Stimulated activated effector memory CD8-positive, alpha-beta T cell treated with anti-CD3 and anti-CD28 coated beads, Interleukin-12 subunit alpha, Interleukin-12 subunit beta, amount 100 ng/mL, for 72 hours (primary cell): ENCODE data around the gene CATSPER3.

Experiments
- ATAC-seq: fragments of 150-1000 bp; cut with Tn5 transposase; 2 replicates; pipeline ENCODE4 v1.10.0; 2021
- DNase-seq, 2 donors: peaks; one replicate each; pipeline ENCODE4 v3.0.0; 2021 to 2022; ENCODE audit warnings: low spot score in 2 of 2
- H3K27ac Mint-ChIP-seq: one replicate; pipeline ENCODE4 v1.8.0; 2022; ENCODE audit warnings: mild to moderate bottlenecking, mixed read lengths
- H3K36me3 Mint-ChIP-seq: one replicate; pipeline ENCODE4 v1.8.0; 2022; ENCODE audit warnings: mild to moderate bottlenecking, mixed read lengths
- H3K4me1 Mint-ChIP-seq: one replicate; pipeline ENCODE4 v1.8.0; 2022; ENCODE audit warnings: mixed read lengths
- H3K4me3 Mint-ChIP-seq: one replicate; pipeline ENCODE4 v1.8.0; 2022; ENCODE audit warnings: mild to moderate bottlenecking, mixed read lengths
- H3K9me3 Mint-ChIP-seq: one replicate; pipeline ENCODE4 v1.8.0; 2022; ENCODE audit warnings: mixed read lengths

Gene CATSPER3

DNA sequence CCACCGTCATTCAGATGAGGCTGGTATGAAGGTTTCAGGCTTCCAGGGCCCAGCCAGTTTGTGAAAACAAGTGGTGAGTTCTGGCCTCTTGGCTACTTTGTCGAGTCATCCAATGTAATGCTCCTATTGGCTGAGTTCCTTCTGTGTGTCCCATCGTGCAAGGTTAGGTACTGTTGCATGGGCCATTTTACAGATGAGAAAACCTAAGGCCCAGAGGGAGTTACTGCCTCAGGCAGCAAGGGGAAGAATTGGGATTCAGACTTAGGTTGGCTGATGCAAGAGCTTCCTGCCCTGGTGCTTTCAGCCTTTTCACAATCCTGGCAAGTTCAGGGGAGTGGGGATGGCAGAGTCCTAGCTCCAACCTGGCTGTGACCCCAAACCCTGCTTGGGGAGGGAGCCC, 83.7 kb downstream of the CATSPER3 start:
- H3K4me1 Mint-ChIP-seq = no peaks in the 10 kb centered on the region
- no peak overlapping the region for H3K27ac Mint-ChIP-seq
- DNase-seq (no peak), ATAC-seq (no peak)
- no peak overlapping the region for H3K4me3 Mint-ChIP-seq
- H3K36me3 Mint-ChIP-seq = no peaks in the 10 kb centered on the region
- no peaks in the 10 kb centered on the region for H3K9me3 Mint-ChIP-seq

DNA sequence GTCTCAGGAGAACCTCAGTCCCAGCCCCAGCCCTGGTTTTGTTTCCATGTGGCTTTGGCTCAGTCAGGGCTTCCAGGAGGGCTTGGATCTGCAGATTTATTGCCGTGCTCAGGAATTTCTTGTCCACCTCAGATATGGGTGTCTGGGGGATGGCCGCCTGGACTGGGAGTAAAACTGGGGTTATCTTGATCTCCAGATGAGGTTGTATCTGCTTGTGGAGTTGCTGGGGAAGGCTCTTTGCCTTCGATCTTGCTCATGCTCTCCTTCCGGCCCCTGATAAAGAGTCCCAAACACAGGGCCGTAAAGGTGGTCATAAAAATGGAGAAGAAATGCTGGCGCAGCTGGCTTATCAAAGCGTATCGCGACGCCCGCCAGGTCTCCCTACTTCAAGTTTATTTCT, 84.2 kb downstream of the CATSPER3 start:
- no peaks in the 10 kb centered on the region for H3K4me1 Mint-ChIP-seq
- ATAC-seq = no peak
- no peak for DNase-seq
- H3K36me3 Mint-ChIP-seq = no peaks in the 10 kb centered on the region
- no peaks in the 10 kb centered on the region for H3K9me3 Mint-ChIP-seq
- H3K4me3 Mint-ChIP-seq = no peak overlapping the region
- H3K27ac Mint-ChIP-seq = no peak overlapping the region

DNA sequence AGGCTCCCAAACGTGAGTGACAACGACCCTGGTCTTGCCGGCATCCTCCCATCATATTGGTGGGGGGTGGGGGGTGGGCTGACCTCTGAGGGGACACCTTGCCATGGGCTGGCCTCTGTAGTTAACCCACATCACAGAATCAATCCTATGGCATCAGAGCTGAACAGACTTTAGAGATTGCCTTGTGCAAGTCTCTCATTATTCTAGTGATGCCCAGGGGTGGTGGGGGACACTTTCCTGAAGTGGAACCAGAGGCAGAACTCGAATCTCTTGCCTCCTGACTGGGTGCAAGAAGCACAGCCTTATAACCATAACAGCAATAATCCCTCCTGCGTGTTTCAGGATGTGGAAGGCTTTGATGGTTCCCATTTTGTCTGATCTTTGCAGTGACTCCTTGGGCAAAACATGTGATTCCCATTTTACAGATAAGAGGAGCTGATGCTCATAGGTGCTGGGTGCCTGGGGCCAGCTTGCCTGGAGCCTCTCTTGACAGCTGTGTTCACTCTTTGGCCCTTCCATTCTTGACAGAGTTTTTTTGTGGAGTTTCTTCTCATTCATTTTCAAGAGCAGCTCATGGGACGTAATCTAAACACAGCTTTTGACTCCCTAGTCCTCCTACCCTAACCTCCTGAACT, 84.9 kb downstream of the CATSPER3 start:
- no peak for DNase-seq
- no peaks in the 10 kb centered on the region for H3K4me1 Mint-ChIP-seq
- no peaks in the 10 kb centered on the region for H3K9me3 Mint-ChIP-seq
- H3K4me3 Mint-ChIP-seq = no peak overlapping the region
- no peak overlapping the region for H3K27ac Mint-ChIP-seq
- no peak for ATAC-seq
- no peaks in the 10 kb centered on the region for H3K36me3 Mint-ChIP-seq

DNA sequence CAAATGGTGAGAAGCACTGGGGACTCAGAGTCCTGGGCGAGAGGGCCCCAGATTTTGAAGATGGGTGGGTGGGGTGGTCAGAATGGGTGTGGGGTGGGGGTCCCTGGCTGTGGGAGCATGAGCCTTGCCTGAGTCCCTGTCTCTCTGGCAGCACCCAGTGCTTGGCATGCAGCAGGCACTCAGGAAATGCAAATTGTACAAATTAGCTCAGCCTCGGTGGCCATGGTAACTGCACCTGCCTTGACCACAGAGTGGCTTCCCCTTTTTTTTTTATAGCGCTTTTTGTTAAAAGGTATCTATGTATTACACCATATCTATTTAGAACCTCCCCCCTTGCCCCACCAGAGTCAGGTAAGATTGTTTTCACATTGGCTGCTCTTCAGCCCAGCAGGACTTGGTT, 85.6 kb downstream of the CATSPER3 start:
- Mint-ChIP-seq H3K27ac (no peak overlapping the region), H3K4me3 (no peak overlapping the region), H3K9me3 (no peaks in the 10 kb centered on the region), H3K36me3 (no peaks in the 10 kb centered on the region), H3K4me1 (no peaks in the 10 kb centered on the region)
- ATAC-seq = no peak
- DNase-seq = no peak

DNA sequence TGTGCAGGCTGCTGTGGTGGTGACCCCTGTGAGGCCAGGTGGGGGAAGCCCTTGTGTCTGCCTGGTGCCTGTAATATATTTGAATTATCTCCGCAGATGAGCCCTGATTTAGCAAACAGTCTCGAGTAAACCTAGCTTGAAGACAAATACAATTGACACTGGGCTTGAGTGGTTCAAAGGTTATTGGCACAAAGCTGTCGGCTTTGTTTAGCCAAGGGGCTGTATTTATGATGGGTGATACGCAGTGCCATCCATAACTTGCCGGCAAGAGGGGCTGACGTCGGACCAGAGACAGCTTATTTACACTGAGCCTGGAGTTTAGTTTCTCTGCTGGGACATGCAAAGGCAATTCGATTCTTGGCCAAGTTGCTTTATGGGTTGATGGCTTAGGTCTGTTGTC, 86.3 kb downstream of the CATSPER3 start:
- Mint-ChIP-seq H3K36me3 (no peaks in the 10 kb centered on the region), H3K27ac (no peak overlapping the region), H3K4me1 (no peaks in the 10 kb centered on the region), H3K9me3 (no peaks in the 10 kb centered on the region), H3K4me3 (no peak overlapping the region)
- no peak for ATAC-seq
- no peak for DNase-seq

DNA sequence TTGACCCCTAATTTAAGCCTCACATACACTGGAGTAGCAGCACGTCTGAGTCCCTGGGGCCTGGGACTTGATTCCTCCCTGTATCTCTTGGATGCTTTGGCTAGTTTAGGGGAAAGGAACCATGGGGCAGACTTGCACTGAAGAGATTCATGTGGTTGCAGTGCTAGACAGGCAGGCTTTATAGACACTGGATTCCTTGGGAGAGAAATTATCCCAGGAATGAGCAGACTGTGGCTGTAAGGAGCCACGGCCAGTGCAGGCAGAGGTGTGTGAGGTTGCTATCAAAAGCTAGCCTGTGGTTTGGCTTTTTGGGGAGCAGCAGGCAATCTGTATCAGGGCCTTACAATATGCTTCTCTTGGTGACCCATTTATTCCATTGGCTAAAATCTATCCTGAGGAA, 86.8 kb downstream of the CATSPER3 start:
- DNase-seq (no peak), ATAC-seq (no peak)
- Mint-ChIP-seq H3K9me3 (no peaks in the 10 kb centered on the region), H3K4me1 (no peaks in the 10 kb centered on the region), H3K27ac (no peak overlapping the region), H3K4me3 (no peak overlapping the region), H3K36me3 (no peaks in the 10 kb centered on the region)

DNA sequence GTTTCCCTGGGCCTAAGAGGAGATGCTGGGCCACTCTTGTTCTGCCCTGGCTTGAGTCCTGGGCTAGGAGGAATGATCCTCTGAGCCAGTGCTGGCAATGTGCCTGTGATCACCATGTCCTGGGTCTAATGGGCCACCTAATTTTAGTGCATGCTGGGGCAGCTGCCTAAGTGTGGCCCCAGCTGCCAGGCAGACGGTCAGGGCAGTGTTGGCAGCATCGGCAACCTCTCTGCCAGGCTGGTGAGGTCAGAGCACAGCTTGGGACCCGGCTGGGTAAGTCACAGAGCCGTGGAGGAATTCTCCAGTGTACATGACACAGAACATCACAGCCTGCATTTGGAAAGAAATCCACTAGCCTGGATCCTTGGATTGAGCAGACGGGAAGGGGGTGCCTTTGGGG, 87.7 kb downstream of the CATSPER3 start:
- no peak for ATAC-seq
- Mint-ChIP-seq H3K4me3 (no peak overlapping the region), H3K9me3 (no peaks in the 10 kb centered on the region), H3K36me3 (no peaks in the 10 kb centered on the region), H3K4me1 (no peaks in the 10 kb centered on the region), H3K27ac (no peak overlapping the region)
- no peak for DNase-seq

DNA sequence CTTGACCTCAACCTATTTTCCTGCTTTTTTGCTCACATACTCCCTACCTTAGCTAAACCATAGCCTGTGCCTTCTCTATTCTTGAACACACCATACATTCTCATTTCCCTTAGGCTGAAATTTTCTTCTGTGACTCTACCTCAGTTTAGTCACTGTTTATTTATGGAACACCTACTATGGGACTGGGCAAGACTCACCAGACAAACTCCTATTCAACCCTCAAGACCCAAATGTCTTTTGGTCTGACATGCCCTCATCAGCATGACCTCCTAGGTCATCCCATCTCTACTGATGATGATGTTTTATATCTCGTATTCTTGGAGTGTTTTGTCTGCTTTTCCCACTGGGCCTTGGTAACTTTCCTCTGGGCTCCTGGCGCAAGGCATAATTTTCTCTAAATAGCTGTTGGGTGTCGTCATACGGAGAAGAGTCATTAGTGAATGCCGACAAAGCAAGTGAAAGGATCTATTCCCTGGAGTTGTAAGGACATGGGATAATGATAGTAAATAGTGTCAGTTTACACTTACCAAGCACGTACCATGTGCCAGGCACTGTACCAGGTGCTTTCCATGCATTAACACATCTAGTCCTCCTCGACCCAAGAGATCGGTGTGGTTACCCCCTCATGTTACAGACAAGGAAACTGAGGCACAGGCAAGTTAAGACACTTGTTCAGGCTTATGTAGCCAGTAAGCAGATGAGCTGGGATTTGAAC, 88.8 kb downstream of the CATSPER3 start:
- H3K27ac Mint-ChIP-seq = no peak overlapping the region
- ATAC-seq = no peak
- no peaks in the 10 kb centered on the region for H3K9me3 Mint-ChIP-seq
- no peaks in the 10 kb centered on the region for H3K4me1 Mint-ChIP-seq
- DNase-seq = no peak
- no peak overlapping the region for H3K4me3 Mint-ChIP-seq
- H3K36me3 Mint-ChIP-seq = no peaks in the 10 kb centered on the region

DNA sequence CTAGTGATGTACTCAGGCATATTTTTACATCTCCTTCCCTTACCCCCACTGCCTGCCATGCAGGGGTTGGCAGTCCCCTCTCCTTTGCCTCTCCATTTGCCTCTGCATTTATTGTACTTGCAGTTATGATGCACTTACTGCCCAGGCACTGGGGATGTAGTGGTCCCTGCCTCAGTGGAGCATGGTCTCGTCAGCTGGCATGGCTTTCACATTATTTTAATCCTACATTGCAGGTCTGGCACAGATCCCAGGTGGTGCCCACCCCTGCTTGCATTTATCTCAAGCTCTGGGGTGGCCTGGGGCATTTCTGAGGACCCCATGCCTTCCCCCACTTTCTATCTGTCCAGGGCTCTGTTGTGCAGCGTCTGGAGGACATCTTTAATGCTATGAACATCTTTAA, 89.5 kb downstream of the CATSPER3 start:
- Mint-ChIP-seq H3K36me3 (no peaks in the 10 kb centered on the region), H3K4me1 (no peaks in the 10 kb centered on the region), H3K4me3 (no peak overlapping the region), H3K27ac (no peak overlapping the region), H3K9me3 (no peaks in the 10 kb centered on the region)
- ATAC-seq (no peak), DNase-seq (no peak)

DNA sequence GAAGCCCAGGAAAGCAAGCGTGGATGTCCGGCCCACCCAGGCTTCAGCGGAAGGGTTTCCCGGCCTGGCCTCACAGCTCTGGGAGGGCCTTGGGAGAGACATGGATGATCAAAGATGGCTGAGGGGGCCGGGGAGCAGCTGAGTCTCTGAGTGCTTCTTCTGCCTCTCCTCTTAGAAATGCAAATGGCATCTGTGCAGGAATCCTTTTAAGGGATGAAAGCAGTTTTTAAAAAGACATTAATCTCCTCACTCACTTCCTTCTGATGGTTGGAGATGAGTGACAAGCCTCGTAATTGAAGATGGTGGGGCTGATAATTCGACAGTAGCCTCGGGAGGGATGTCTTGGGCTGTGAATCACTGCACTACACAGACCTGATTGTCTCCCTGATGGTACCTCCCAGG, 90.6 kb downstream of the CATSPER3 start:
- no peaks in the 10 kb centered on the region for H3K36me3 Mint-ChIP-seq
- H3K9me3 Mint-ChIP-seq = no peaks in the 10 kb centered on the region
- H3K4me3 Mint-ChIP-seq = no peak overlapping the region
- H3K4me1 Mint-ChIP-seq = no peaks in the 10 kb centered on the region
- DNase-seq (no peak), ATAC-seq (no peak)
- no peak overlapping the region for H3K27ac Mint-ChIP-seq

DNA sequence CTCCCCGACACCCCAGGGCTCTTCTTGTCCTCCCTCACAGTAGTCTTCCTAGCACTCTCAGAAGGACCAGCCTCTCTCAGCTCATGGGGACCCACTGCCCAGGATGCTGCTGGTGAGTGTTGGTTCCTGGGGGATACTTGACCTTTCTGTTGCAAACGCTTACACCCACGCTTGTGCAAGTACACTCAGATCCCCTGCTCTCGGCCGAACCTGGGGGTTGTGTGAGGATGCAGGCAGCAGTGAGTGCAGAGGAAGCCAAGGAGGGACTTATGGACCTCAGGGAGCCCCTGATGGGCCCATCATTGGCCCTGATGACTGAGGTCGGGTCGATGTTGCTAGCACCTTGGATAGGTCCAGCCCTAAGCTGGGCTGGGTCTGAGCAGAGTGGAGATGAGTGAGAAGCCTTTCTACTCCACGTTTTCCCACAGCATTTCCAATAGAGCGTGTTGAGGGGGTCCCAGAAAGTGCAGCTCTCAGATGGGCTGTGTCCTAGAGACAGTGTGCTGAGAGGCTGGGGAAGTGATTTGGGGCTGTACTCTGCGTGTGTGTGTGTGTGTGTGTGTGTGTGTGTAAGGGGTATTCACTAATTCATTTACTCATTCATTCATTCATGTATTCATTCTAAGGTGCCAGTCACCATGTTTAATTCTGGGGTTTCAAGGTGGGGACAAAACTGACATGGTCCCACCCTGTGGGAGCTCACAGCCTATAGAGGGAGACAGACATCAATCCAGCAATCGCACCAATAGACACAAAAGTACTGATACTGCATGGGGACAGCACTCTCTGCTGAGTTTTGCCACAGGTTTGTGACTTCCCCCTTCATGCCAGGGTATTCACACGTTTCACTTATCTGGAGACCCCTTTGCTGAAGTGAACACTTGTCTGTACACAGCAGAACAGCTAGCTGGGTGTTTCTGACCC, 91.6 kb downstream of the CATSPER3 start:
- no peak overlapping the region for H3K4me3 Mint-ChIP-seq
- H3K27ac Mint-ChIP-seq = no peak overlapping the region
- no peaks in the 10 kb centered on the region for H3K4me1 Mint-ChIP-seq
- DNase-seq (no peak), ATAC-seq (no peak)
- H3K9me3 Mint-ChIP-seq = no peaks in the 10 kb centered on the region
- H3K36me3 Mint-ChIP-seq = no peaks in the 10 kb centered on the region

DNA sequence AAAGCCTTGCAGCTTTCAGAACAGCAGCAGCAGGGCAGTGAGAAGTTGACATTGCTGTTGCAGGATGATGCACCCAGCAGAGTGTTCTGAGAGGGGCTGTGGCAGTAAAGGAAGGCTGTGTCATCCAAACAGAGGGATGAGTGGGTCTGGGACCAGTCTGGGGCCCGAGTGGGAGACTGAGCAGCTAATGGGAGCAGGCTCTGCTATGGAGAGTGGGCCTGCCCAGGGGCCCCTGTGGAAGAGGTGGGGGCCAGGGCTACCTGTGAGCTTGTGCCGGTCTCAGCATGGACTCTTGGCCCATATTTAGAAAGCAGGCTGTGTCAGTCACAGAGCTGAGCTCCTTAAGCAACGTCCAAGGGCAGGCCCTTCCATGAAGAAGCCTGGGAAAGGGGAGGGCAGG, 92.3 kb downstream of the CATSPER3 start:
- ATAC-seq (no peak), DNase-seq (no peak)
- Mint-ChIP-seq H3K4me3 (no peak overlapping the region), H3K4me1 (no peaks in the 10 kb centered on the region), H3K9me3 (no peaks in the 10 kb centered on the region), H3K36me3 (no peaks in the 10 kb centered on the region), H3K27ac (no peak overlapping the region)

DNA sequence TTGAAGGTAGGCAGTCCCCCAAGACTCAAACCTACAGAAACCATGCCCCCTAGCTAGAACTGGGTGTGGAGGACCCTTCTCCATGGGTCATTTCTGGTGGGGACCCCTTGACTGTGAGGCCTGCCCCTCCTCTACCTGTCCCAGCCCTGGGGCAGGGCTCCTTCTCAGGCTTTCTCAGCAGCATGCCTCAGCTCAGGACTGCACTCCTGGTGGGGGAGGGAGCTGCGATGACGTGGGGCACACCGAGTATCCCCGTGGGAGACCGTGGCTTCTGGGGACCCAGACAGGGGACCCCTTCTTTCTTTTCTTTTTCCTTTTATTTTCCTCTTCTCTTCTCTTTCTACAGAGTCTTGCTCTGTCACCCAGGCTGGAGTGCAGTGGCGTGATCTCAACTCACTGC, 93.3 kb downstream of the CATSPER3 start:
- DNase-seq (no peak), ATAC-seq (no peak)
- no peaks in the 10 kb centered on the region for H3K9me3 Mint-ChIP-seq
- no peak overlapping the region for H3K27ac Mint-ChIP-seq
- no peak overlapping the region for H3K4me3 Mint-ChIP-seq
- H3K4me1 Mint-ChIP-seq = no peaks in the 10 kb centered on the region
- no peaks in the 10 kb centered on the region for H3K36me3 Mint-ChIP-seq
